ENCODE data around the gene CSAD. TPM values are rescaled to one million over a fixed set of nuclear protein-coding genes. Genes with fewer than 3 reads are reported as not detected.

The CSAD gene
- total RNA-seq, 4 donors from 2014 or later = 29.1 to 142 (median 39.2) TPM

- H3K4me1 ChIP-seq = peaks cover 53 to 65% (median 60%) of the 10 kb centered on the region in 4 donors
- DNase-seq = no peak
- no peaks in the 10 kb centered on the region for H3K27me3 ChIP-seq
- TF ChIP-seq, protein P1, sequence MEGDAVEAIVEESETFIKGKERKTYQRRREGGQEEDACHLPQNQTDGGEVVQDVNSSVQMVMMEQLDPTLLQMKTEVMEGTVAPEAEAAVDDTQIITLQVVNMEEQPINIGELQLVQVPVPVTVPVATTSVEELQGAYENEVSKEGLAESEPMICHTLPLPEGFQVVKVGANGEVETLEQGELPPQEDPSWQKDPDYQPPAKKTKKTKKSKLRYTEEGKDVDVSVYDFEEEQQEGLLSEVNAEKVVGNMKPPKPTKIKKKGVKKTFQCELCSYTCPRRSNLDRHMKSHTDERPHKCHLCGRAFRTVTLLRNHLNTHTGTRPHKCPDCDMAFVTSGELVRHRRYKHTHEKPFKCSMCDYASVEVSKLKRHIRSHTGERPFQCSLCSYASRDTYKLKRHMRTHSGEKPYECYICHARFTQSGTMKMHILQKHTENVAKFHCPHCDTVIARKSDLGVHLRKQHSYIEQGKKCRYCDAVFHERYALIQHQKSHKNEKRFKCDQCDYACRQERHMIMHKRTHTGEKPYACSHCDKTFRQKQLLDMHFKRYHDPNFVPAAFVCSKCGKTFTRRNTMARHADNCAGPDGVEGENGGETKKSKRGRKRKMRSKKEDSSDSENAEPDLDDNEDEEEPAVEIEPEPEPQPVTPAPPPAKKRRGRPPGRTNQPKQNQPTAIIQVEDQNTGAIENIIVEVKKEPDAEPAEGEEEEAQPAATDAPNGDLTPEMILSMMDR (IDR thresholded peaks at IDR 0.05) = no peak
- TF ChIP-seq POLR2AphosphoS5 (IDR thresholded peaks at IDR 0.05) (no peak), POLR2A (IDR thresholded peaks at IDR 0.05) (no peak), EP300 (IDR thresholded peaks at IDR 0.05; ENCODE audit: low read depth) (no peak)
- H3K9me3 ChIP-seq = no peaks in the 10 kb centered on the region
- H3K4me3 ChIP-seq = peak overlapping the region in 3 of 4 donors; percentile 55 to 74 (median 56)
- no peaks in the 10 kb centered on the region for H3K36me3 ChIP-seq
- in situ Hi-C loops (cut with MboI; ENCODE audit: low pct_ligation_motif_present in 1 of 4, low pct_unique_long_range_greater_than_20kb in 1 of 4, low sequenced_read_pairs in 3 of 4) (no loop called here), intact Hi-C loops (cut with DNase I; ENCODE audit: low total_unique reads) (no loop called here)
- peak overlapping the region; percentile 98 to 100 (median 99) for H3K27ac ChIP-seq
- 44% methylated on average over 5 of the region's 5 CpGs; no CpG with 5 or more reads in 1 of the 2 donors for WGBS, 2 donors (ENCODE audit: low coverage in 1 of 2)
These were observed 41.5 kb upstream of the CSAD start for GRCh38 chr12:53222170-53222721.

DNA sequence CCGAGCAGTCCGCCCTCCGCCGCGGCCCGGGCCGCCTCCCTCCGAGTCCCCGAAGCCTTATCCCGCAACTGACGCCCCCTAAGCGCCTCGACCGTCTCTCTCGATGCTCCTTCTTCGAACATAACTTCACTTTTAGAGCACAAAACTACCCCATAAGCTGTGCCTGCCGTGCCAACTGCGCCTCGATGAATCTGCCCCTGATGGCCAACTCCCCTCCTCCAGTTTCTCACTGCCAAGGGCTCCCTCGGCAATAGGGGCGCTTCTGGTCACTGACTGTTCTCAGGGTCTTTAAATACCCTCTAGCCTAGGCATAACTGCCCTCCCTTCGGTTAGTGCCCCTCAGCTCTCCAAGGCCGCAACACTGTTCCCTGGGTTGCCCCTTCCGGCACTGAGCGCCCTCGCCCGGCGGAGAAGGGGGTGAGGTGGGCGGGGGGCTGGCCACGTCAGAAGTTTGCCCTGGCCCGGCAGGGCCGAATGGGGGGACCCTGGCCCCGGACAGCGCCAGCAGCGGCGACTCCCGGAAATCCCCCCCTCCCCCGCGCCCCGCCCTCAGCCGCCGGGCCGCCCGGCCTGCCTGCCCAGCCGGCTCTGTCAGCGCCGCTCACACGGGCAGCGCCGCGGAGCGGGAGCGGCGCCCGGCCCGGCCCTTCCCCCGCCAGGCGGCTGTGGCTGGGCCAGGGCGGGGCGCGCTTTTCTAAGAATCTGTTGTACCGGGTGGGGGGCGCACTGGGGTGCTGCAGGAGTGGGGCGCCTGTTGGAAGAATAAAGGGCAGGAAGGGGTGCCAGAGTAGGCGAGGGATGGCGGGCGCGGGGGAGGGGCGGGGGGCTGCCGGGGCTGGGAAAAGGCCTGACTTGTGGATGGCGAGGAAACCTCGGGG, 40.7 kb upstream of the CSAD start:
- 1% methylated on average over 32 to 61 of the region's 72 CpGs for WGBS, 2 donors (ENCODE audit: low coverage in 1 of 2)

GRCh38 chr12:53220694-53221202, 40.0 kb upstream of the CSAD start:
- WGBS, 2 donors (ENCODE audit: low coverage in 1 of 2) = 1% methylated on average over 27 of the region's 42 CpGs; no CpG with 5 or more reads in 1 of the 2 donors

More for the DNA sequence above, 40.7 kb upstream of the CSAD start:
- Histone ChIP-seq H3K9me3 (no peaks in the 10 kb centered on the region), H3K27me3 (no peaks in the 10 kb centered on the region), H3K4me3 (peak overlapping the region; percentile 26 to 74 (median 56)), H3K27ac (peak overlapping the region; percentile 98 to 100 (median 99)), H3K36me3 (no peaks in the 10 kb centered on the region), H3K4me1 (peaks cover 61 to 73% (median 66%) of the 10 kb centered on the region in 4 donors)
- TF ChIP-seq EP300 (IDR thresholded peaks at IDR 0.05; ENCODE audit: low read depth) = no peak
- peak in 2 of 3 donors; percentile 0 to 48 for TF ChIP-seq POLR2AphosphoS5 (IDR thresholded peaks at IDR 0.05)
- TF ChIP-seq, protein P1 (IDR thresholded peaks at IDR 0.05) = peak in 2 of 5 experiments; percentile 12 to 42
- TF ChIP-seq POLR2A (IDR thresholded peaks at IDR 0.05) = peak; percentile 89
- peak; percentile 82 for DNase-seq
- intact Hi-C loops (cut with DNase I; ENCODE audit: low total_unique reads) (no loop called here), in situ Hi-C loops (cut with MboI; ENCODE audit: low pct_ligation_motif_present in 1 of 4, low pct_unique_long_range_greater_than_20kb in 1 of 4, low sequenced_read_pairs in 3 of 4) (no loop called here)

More at GRCh38 chr12:53220694-53221202, 40.0 kb upstream of the CSAD start:
- no peaks in the 10 kb centered on the region for H3K9me3 ChIP-seq
- H3K27ac ChIP-seq = peak overlapping the region; percentile 98 to 100 (median 99)
- no peaks in the 10 kb centered on the region for H3K36me3 ChIP-seq
- peak overlapping the region; percentile 12 to 74 (median 56) for H3K4me3 ChIP-seq
- no peaks in the 10 kb centered on the region for H3K27me3 ChIP-seq
- TF ChIP-seq, protein P1 (IDR thresholded peaks at IDR 0.05) = no peak
- peak; percentile 43 to 68 (median 56) for TF ChIP-seq POLR2AphosphoS5 (IDR thresholded peaks at IDR 0.05)
- in situ Hi-C loops (cut with MboI; ENCODE audit: low pct_ligation_motif_present in 1 of 4, low pct_unique_long_range_greater_than_20kb in 1 of 4, low sequenced_read_pairs in 3 of 4) (no loop called here), intact Hi-C loops (cut with DNase I; ENCODE audit: low total_unique reads) (no loop called here)
- DNase-seq = peak; percentile 92
- H3K4me1 ChIP-seq = peaks cover 62 to 77% (median 66%) of the 10 kb centered on the region in 4 donors
